Lower lobe of right lung (tissue), 2 donors: ENCODE results near the gene FBXO42. TPM values are rescaled to one million over a fixed set of nuclear protein-coding genes. Genes with fewer than 3 reads are reported as not detected.

Experiments
- ATAC-seq, 2 donors: fragments of 200-7000 bp; cut with Tn5 transposase; one replicate each; pipeline ENCODE4 v1.9.1; 2020 to 2022; ENCODE audit warnings: mild to moderate bottlenecking in 2 of 2, moderate library complexity in 2 of 2
- DNase-seq: peaks from one replicate; pipeline ENCODE4 v3.0.0-alpha.2; 2020
- H3K27ac ChIP-seq: fragments of 200-600 bp; one replicate; pipeline ENCODE4 v1.8.0; 2022
- H3K27me3 ChIP-seq: fragments of 200-600 bp; one replicate; pipeline ENCODE4 v1.8.0; 2022; ENCODE audit warnings: low read depth
- H3K36me3 ChIP-seq: fragments of 200-600 bp; one replicate; pipeline ENCODE4 v1.8.0; 2022; ENCODE audit warnings: mild to moderate bottlenecking
- H3K4me1 ChIP-seq: fragments of 200-600 bp; one replicate; pipeline ENCODE4 v1.8.0; 2022
- H3K4me3 ChIP-seq: fragments of 200-600 bp; one replicate; pipeline ENCODE4 v1.8.0; 2022; ENCODE audit warnings: mild to moderate bottlenecking
- H3K9me3 ChIP-seq: fragments of 200-600 bp; one replicate; pipeline ENCODE4 v1.8.0; 2022
- CTCF ChIP-seq: fragments of 200-600 bp; IDR thresholded peaks from one replicate; pipeline ENCODE4 v1.8.0; 2022; ENCODE audit warnings: antibody characterized with exemption, mild to moderate bottlenecking
- intact Hi-C: fragments of 100-400 bp; cut with DNase I; formaldehyde crosslinking; loops from one replicate; pipeline ENCODE4 v1.11.0; 2022
- total RNA-seq: library from RNA; stranded (reverse); fragmentation: NEBNext Ultra II Directional; extraction: Animal tissue kit (Norgen Biotek cat#: 25700); gene quantifications from one replicate; pipeline ENCODE4 v1.2.1, GENCODE V29; 2021
- donor health status: DM: no; HTN: yes; CAD: no; lungs with severe emphysema.

Gene FBXO42
- total RNA-seq, 1 donor from 2014 or later = 21.5 TPM

DNA sequence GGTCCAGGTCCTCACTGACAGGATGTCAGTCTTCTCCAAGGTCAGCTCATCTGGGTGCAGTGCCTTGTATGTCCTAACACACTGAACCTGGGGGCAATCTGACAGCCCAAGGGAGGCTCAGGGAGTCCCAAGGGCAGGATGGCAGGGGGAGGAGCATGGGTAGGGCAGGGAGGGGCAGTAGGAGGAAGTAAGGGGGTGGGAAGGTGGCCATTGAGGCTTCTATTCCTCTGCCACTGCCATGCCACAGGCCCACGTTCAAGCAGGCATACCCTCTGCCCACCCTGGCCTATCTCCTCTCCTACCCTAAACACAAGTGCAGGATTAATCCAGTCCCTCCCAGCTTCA lies 153.2 kb downstream of the FBXO42 start:
- H3K9me3 ChIP-seq = no peaks in the 10 kb centered on the region
- H3K36me3 ChIP-seq = peaks cover 21% of the 10 kb centered on the region
- intact Hi-C loops = no loop called here
- DNase-seq (no peak), ATAC-seq (no peak)
- H3K4me3 ChIP-seq = no peak overlapping the region
- TF ChIP-seq CTCF = no peak
- H3K4me1 ChIP-seq = no peaks in the 10 kb centered on the region
- no peak overlapping the region for H3K27ac ChIP-seq
- no peaks in the 10 kb centered on the region for H3K27me3 ChIP-seq

DNA sequence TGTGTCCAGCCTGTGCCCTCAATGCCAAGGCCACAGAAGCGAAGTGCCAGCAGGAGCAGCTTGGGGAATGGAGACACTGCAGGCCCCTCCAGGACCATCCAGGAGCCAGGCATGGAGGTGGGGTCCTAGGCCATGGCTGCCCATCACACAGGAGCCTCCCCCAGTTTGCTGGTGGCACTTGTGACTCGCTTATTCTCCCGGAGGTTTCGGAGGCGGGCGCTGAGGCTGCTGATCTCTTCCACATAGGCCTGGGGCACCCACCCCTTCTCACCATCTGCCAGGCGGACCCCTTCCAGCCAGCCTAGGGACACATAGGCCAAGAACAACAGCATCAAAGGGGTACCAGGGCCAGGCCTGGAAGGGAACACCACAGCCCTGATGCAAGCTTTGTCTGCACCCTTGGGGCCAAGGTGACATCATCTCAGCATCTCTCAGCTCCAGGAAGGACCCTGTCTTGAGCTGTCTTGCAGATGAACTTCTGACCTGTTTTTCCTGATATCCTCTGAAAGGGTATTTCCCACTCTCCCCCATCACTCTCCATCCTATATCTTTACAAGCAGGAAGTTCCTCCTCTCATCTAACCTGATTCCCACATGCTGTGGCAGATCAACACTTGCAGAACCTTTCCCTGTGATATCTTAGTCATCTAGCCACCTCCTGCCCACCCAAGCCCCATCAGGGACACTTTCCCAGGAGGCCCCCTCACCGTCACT lies 153.7 kb downstream of the FBXO42 start:
- no peak for TF ChIP-seq CTCF
- DNase-seq (no peak), ATAC-seq (no peak)
- intact Hi-C loops = no loop called here
- H3K36me3 ChIP-seq = peaks cover 18% of the 10 kb centered on the region
- H3K4me3 ChIP-seq = no peak overlapping the region
- no peaks in the 10 kb centered on the region for H3K9me3 ChIP-seq
- H3K4me1 ChIP-seq = no peaks in the 10 kb centered on the region
- H3K27me3 ChIP-seq = no peaks in the 10 kb centered on the region
- H3K27ac ChIP-seq = no peak overlapping the region

DNA sequence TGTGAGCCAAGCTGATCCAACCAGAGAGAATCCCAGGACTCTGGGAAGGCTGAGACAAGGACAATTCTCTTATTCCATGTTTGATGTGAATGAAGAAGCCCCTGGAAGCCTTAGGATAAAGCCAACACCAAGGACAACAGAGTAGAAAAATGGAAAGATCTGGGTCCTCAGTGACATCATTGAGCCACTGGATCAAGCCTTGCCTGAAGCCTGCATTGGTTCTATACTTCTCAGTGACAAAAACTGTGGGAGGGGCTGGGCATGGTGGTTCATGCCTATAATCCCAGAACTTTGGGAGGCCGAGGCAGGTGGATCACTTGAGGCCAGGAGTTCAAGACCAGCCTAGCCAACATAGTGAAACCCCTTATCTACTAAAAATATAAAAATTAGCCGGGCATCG lies 155.4 kb downstream of the FBXO42 start:
- Histone ChIP-seq H3K9me3 (no peaks in the 10 kb centered on the region), H3K36me3 (peaks cover 11% of the 10 kb centered on the region), H3K27me3 (no peaks in the 10 kb centered on the region), H3K4me1 (no peaks in the 10 kb centered on the region), H3K4me3 (no peak overlapping the region), H3K27ac (no peak overlapping the region)
- TF ChIP-seq CTCF = no peak
- intact Hi-C loops = no loop called here
- no peak for ATAC-seq
- no peak for DNase-seq

Other genes with a start within 250 kb of the FBXO42 start
- gene EPHA2, start 196.4 kb downstream of the FBXO42 start, total RNA-seq = 20.4 TPM
- gene ARHGEF19, start 139.8 kb downstream of the FBXO42 start, total RNA-seq = 15.6 TPM
- gene CPLANE2, start 115.3 kb downstream of the FBXO42 start, total RNA-seq = 9.1 TPM
- 111 TPM for gene SZRD1, start 14.8 kb upstream of the FBXO42 start, total RNA-seq
- not detected for gene SPATA21, start 84.9 kb upstream of the FBXO42 start, total RNA-seq
- 97.7 TPM for gene NECAP2, start 88.2 kb upstream of the FBXO42 start, total RNA-seq
- gene RNU1-1, start 161.8 kb upstream of the FBXO42 start, total RNA-seq = 6,803 TPM